H1 (cell line): ENCODE data around the gene HS3ST5. TPM values are rescaled to one million over a fixed set of nuclear protein-coding genes. Genes with fewer than 3 reads are reported as not detected.

Experiments
- CHD1 ChIP-seq: IDR thresholded peaks from 2 replicates; pipeline ENCODE4 v1.6.1; 2012; ENCODE audit warnings: low read depth, low read length, improper control_type of control experiment
- CHD7 ChIP-seq: fragments of 300-600 bp; sonication (generic); IDR thresholded peaks from 2 replicates; pipeline ENCODE4 v1.7.1; 2012; ENCODE audit warnings: low read length, moderate library complexity, mild to moderate bottlenecking, inconsistent platforms; ENCODE audit not compliant: insufficient replicate concordance
- EGR1 ChIP-seq: IDR thresholded peaks from 2 replicates; pipeline ENCODE4 v1.6.1; 2011; ENCODE audit warnings: low read depth, low read length, borderline replicate concordance
- GABPA ChIP-seq: IDR thresholded peaks from 2 replicates; pipeline ENCODE4 v1.6.1; 2011; ENCODE audit warnings: mild to moderate bottlenecking, low read length, moderate library complexity, borderline replicate concordance; ENCODE audit not compliant: insufficient read depth
- NANOG ChIP-seq: IDR thresholded peaks from 2 replicates; pipeline ENCODE4 v1.6.1; 2011; ENCODE audit warnings: low read length, low read depth, mild to moderate bottlenecking, inconsistent platforms; ENCODE audit not compliant: insufficient read depth, poor library complexity, severe bottlenecking
- POLR2A ChIP-seq, 2 experiments: IDR thresholded peaks; 1 replicate in 1 of 2; 2 replicates in 1 of 2; pipeline ENCODE4 v1.6.1; 2011; ENCODE audit warnings: low read depth in 2 of 2, low read length in 2 of 2, mild to moderate bottlenecking in 2 of 2; ENCODE audit errors: control extremely low read depth in 1 of 2
- RNF2 ChIP-seq: fragments of 200-900, 300-1000 bp; sonication (generic); IDR thresholded peaks from 2 replicates; pipeline ENCODE4 v1.7.1; 2016; ENCODE audit warnings: borderline replicate concordance, low read depth, mild to moderate bottlenecking, antibody characterized with exemption, low read length; ENCODE audit not compliant: poor library complexity, severe bottlenecking; ENCODE audit errors: missing control alignments
- SRF ChIP-seq: IDR thresholded peaks from 2 replicates; pipeline ENCODE4 v1.6.1; 2011; ENCODE audit warnings: mild to moderate bottlenecking, low read depth, low read length, moderate library complexity
- SUZ12 ChIP-seq: fragments of 200-600 bp; sonication (generic); IDR thresholded peaks from 2 replicates; pipeline ENCODE4 v1.6.1; 2012; ENCODE audit warnings: mild to moderate bottlenecking, inconsistent platforms, low read length, moderate library complexity, mixed read lengths
- TBP ChIP-seq: IDR thresholded peaks from 2 replicates; pipeline ENCODE4 v1.6.1; 2011; ENCODE audit warnings: low read depth, low read length, improper control_type of control experiment
- TCF12 ChIP-seq: IDR thresholded peaks from 2 replicates; pipeline ENCODE4 v1.6.1; 2011; ENCODE audit warnings: low read depth, mild to moderate bottlenecking, low read length
- polyA plus RNA-seq, 7 experiments: library from polyadenylated mRNA; depleted of rRNA in 3 of 7; stranded (reverse) in 5 of 7; unstranded in 2 of 7; fragments of >200 nt in 5 of 7; fragments of 200-250 nt in 2 of 7; gene quantifications; 1 replicate in 5 of 7; 2 replicates in 1 of 7; 4 replicates in 1 of 7; pipeline versions ENCODE4 v1.2.1 to v1.2.3, GENCODE V29; 2011 to 2013; ENCODE audit warnings: missing spikeins in 2 of 7, mixed read lengths in 2 of 7
- total RNA-seq: library from RNA; stranded (reverse); fragmentation: NEBNext Ultra II Directional; extraction: Animal tissue kit (Norgen Biotek cat#: 25700); gene quantifications from 2 replicates; pipeline ENCODE4 v1.2.1, GENCODE V29; 2021
- TF ChIP-seq, protein P1 (sequence below): IDR thresholded peaks from 2 replicates; pipeline ENCODE4 v1.6.1; 2012; ENCODE audit warnings: inconsistent platforms

Gene HS3ST5
- total and polyA plus RNA-seq, 2 of the 8 experiments (the other 6 are each of a cell fraction or from before 2014, with no cell fraction given) = 1.2 to 9.9 TPM

DNA sequence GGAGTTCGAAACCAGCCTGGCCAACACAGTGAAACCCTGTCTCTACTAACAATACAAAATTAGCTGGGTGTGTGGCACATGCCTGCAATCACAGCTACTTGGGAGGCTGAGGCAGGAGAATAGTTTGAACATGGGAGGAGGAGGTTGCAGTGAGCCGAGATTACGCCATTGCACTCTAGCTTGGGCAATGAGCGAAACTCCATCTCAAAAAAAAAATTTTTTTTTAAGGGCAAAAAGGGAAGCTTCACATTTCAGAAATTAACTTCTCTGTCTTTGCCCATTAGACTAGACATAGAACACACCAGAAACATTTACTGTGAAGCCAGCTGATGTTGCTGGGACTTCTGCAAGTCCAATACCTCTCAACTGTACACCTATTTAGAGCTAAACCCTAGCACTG is 281.1 kb downstream of the HS3ST5 start (continued):
- TF ChIP-seq CHD7 (no peak), EGR1 (no peak), TBP (no peak), NANOG (no peak), CHD1 (no peak), POLR2A (IDR thresholded peaks at IDR 0.05; ENCODE audit: control extremely low read depth in 1 of 2, low read depth in 2 of 2, low read length in 2 of 2) (no peak), TCF12 (no peak), SUZ12 (no peak), RNF2 (no peak), SRF (no peak), GABPA (no peak)
- TF ChIP-seq, protein P1, sequence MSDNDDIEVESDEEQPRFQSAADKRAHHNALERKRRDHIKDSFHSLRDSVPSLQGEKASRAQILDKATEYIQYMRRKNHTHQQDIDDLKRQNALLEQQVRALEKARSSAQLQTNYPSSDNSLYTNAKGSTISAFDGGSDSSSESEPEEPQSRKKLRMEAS = no peak
